HEK293T (cell line): Measurements from ENCODE around the gene C19orf47.

Experiments used
- SP1 ChIP-seq: fragments of 450-650 bp; IDR thresholded peaks from 2 replicates; pipeline ENCODE4 v1.6.1; 2017
- TARDBP ChIP-seq: fragments of 450-650 bp; IDR thresholded peaks from 2 replicates; pipeline ENCODE4 v1.6.1; 2016

- TF ChIP-seq SP1 (no peak), TARDBP (no peak)
These were observed 46.6 kb upstream of the C19orf47 start for GRCh38 chr19:40394816-40395210.
